Astrocyte (in vitro differentiated cells and primary cell): Measurements from ENCODE around the gene C6orf89. TPM values are rescaled to one million over a fixed set of nuclear protein-coding genes. Genes with fewer than 3 reads are reported as not detected.
A peak's percentile ranks its signal among the peaks of the same experiment; 100 is the strongest.

ENCODE experiments used
- DNase-seq: peaks from one replicate; pipeline ENCODE4 v3.0.0-alpha.2; 2010; ENCODE audit warnings: low read depth
- FAIRE-seq: peaks from 2 replicates; lab custom pipeline; 2011; peaks lifted over from hg19 to GRCh38; lab: Jason Lieb, UNC
- H2AFZ ChIP-seq: 2 replicates; pipeline ENCODE4 v1.6.0; 2012; ENCODE audit warnings: low read depth, low read length, inconsistent platforms
- H3K27ac ChIP-seq: 2 replicates; pipeline ENCODE4 v1.5.1; 2011; ENCODE audit warnings: low read depth, low read length, inconsistent platforms
- H3K27me3 ChIP-seq: 2 replicates; pipeline ENCODE4 v1.6.0; 2011; ENCODE audit warnings: low read length, inconsistent platforms; ENCODE audit not compliant: insufficient read depth
- H3K36me3 ChIP-seq: 2 replicates; pipeline ENCODE4 v1.5.1; 2011; ENCODE audit warnings: low read length, inconsistent platforms; ENCODE audit not compliant: insufficient read depth
- H3K4me1 ChIP-seq: 2 replicates; pipeline ENCODE4 v1.5.1; 2011; ENCODE audit warnings: low read length, inconsistent platforms; ENCODE audit not compliant: insufficient read depth
- H3K4me2 ChIP-seq: 2 replicates; pipeline ENCODE4 v1.6.0; 2012; ENCODE audit warnings: low read length, inconsistent platforms
- H3K4me3 ChIP-seq: 2 replicates; pipeline ENCODE4 v1.5.1; 2011; ENCODE audit warnings: low read depth, mild to moderate bottlenecking, low read length, inconsistent platforms; ENCODE audit not compliant: insufficient read depth
- H3K79me2 ChIP-seq: 2 replicates; pipeline ENCODE4 v1.6.0; 2012; ENCODE audit warnings: mild to moderate bottlenecking, low read length, inconsistent platforms; ENCODE audit not compliant: insufficient read depth
- H3K9ac ChIP-seq: 2 replicates; pipeline ENCODE4 v1.6.0; 2012; ENCODE audit warnings: mild to moderate bottlenecking, low read length, inconsistent platforms
- H3K9me3 ChIP-seq: 2 replicates; pipeline ENCODE4 v1.5.1; 2012; ENCODE audit warnings: low read depth, mild to moderate bottlenecking, low read length, inconsistent platforms; ENCODE audit not compliant: insufficient read depth
- H4K20me1 ChIP-seq: 2 replicates; pipeline ENCODE4 v1.6.0; 2012; ENCODE audit warnings: low read length, inconsistent platforms; ENCODE audit not compliant: insufficient read depth
- H3K27ac Mint-ChIP-seq: one replicate; pipeline ENCODE4 v1.8.0; 2021; ENCODE audit warnings: mild to moderate bottlenecking, mixed read lengths; ENCODE audit not compliant: unreplicated experiment
- H3K27me3 Mint-ChIP-seq: one replicate; pipeline ENCODE4 v1.8.0; 2021; ENCODE audit warnings: low read depth, mixed read lengths; ENCODE audit not compliant: unreplicated experiment
- H3K36me3 Mint-ChIP-seq: one replicate; pipeline ENCODE4 v1.8.0; 2021; ENCODE audit warnings: low read depth, mixed read lengths; ENCODE audit not compliant: unreplicated experiment
- H3K4me1 Mint-ChIP-seq: one replicate; pipeline ENCODE4 v1.8.0; 2021; ENCODE audit warnings: low read depth, mixed read lengths; ENCODE audit not compliant: unreplicated experiment
- H3K4me3 Mint-ChIP-seq: one replicate; pipeline ENCODE4 v1.8.0; 2021; ENCODE audit warnings: mild to moderate bottlenecking, moderate library complexity, mixed read lengths; ENCODE audit not compliant: unreplicated experiment
- H3K9me3 Mint-ChIP-seq: one replicate; pipeline ENCODE4 v1.8.0; 2021; ENCODE audit warnings: mild to moderate bottlenecking, mixed read lengths; ENCODE audit not compliant: unreplicated experiment
- EZH2 ChIP-seq: IDR thresholded peaks from 2 replicates; pipeline ENCODE4 v1.6.1; 2012; ENCODE audit warnings: mild to moderate bottlenecking, low read length, inconsistent platforms; ENCODE audit not compliant: insufficient read depth
- total RNA-seq: library from RNA; stranded (reverse); gene quantifications from 2 replicates; pipeline ENCODE4 v1.2.1, GENCODE V29; 2021
- TF ChIP-seq, protein P1 (sequence below): IDR thresholded peaks from 2 replicates; pipeline ENCODE4 v1.5.1; 2011; ENCODE audit warnings: low read depth, mild to moderate bottlenecking, inconsistent platforms, low read length, moderate library complexity; ENCODE audit not compliant: insufficient read depth

C6orf89 gene
- total RNA-seq, 1 donor from 2014 or later = 37.8 TPM

DNA sequence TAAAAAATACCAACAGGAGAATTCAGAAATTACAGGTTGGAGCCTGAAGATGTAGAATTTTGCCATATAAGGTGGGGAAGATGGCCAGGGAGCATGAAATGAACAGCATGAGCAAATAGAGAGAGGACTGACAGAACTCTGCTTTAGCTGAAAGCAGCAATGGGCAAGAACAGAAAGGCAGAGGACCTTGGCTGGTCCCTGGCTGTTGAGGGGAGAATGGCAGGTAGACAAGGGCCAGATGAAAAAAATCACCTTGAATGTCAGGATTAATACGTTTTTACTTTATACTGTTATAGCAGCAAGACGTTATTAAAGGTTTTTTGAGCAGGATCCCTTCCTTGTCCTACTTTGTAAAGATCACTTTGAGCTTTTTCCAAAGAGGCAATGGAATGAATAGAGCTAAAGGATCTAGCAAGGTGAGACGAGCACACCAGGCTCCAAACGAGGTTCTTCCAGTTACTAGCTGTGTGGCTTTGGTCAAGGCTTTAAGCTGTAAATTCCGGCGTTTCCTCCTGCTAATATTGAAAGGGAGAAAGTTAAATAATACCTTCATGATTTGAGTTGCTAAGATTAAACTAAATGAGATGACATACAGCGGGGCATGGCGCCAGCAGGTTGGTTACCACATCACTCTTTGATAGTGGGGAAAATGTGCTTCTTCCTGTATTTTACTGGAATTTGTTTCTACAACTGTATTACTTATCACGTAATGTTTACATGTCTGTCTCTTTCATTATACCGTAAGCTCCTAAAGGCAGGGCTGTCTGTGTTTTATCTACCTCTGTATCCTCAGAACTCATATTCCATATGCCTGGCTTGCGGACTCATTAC is 11.9 kb upstream of the C6orf89 start:
- no peaks in the 10 kb centered on the region for H4K20me1 ChIP-seq
- no peak for FAIRE-seq
- peaks cover 10% of the 10 kb centered on the region for H3K4me1 Mint-ChIP-seq
- no peaks in the 10 kb centered on the region for H3K9me3 ChIP-seq
- H3K36me3 Mint-ChIP-seq = no peaks in the 10 kb centered on the region
- H3K4me3 Mint-ChIP-seq = peak overlapping the region; percentile 95
- peaks cover 30% of the 10 kb centered on the region for H3K79me2 ChIP-seq
- H3K36me3 ChIP-seq = peaks cover 9% of the 10 kb centered on the region
- H3K9me3 Mint-ChIP-seq = no peaks in the 10 kb centered on the region
- H3K4me1 ChIP-seq = peaks cover 6% of the 10 kb centered on the region
- H3K27ac ChIP-seq = peak overlapping the region; percentile 97
- H3K27me3 Mint-ChIP-seq = peaks cover 2% of the 10 kb centered on the region
- H3K4me3 ChIP-seq = peak overlapping the region; percentile 99
- TF ChIP-seq, protein P1, sequence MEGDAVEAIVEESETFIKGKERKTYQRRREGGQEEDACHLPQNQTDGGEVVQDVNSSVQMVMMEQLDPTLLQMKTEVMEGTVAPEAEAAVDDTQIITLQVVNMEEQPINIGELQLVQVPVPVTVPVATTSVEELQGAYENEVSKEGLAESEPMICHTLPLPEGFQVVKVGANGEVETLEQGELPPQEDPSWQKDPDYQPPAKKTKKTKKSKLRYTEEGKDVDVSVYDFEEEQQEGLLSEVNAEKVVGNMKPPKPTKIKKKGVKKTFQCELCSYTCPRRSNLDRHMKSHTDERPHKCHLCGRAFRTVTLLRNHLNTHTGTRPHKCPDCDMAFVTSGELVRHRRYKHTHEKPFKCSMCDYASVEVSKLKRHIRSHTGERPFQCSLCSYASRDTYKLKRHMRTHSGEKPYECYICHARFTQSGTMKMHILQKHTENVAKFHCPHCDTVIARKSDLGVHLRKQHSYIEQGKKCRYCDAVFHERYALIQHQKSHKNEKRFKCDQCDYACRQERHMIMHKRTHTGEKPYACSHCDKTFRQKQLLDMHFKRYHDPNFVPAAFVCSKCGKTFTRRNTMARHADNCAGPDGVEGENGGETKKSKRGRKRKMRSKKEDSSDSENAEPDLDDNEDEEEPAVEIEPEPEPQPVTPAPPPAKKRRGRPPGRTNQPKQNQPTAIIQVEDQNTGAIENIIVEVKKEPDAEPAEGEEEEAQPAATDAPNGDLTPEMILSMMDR = no peak
- no peak for TF ChIP-seq EZH2
- peak overlapping the region; percentile 96 for H3K9ac ChIP-seq
- peak overlapping the region; percentile 97 for H2AFZ ChIP-seq
- H3K4me2 ChIP-seq = peak overlapping the region; percentile 92
- peaks cover 2% of the 10 kb centered on the region for H3K27me3 ChIP-seq
- DNase-seq = peak; percentile 15
- peak overlapping the region; percentile 98 for H3K27ac Mint-ChIP-seq

DNA sequence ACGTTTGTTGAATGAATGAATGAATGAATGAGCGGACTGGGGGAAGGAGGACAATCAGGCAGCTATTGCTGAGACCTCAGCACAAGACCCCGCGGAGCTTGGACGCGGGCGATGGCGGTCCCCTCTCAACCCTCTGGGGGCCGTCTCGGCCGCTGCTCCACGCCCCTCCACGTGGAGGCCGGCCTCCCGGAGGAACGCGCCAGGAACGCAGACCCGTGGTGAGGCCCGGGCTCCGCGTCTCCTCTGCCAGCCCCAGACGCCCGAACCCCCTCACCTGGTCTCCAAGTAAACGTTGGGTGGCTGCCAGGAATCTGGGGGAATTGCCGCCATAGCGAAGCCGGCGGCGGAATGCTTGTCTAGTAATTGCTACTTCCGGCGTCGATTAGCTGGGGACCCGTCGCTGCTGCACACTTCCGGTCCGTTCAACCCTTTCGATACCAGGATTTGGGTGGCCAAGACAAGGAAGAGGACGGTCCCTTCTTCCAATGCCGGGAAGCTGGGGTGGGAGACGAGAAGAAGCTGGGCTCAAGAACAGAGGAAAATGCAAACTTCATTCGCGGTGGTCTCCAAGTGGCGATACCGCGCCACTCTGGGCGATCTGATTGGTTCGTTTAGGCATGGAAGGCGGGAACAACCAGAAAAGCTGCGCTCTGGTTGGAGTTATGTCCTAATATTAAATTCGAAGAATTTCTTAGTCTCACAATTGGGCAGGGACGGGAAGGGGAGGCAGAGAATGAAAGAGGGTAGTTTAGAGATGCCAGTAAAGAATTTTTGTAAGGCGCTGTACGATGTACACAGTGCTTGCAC is 11.1 kb upstream of the C6orf89 start, which contains the start of gene PPIL1:
PPIL1 (minus strand) TSS at position 361 of the 807 bp plus-strand sequence; CDS start at position 330, 31 bp downstream.
- no peaks in the 10 kb centered on the region for H3K36me3 Mint-ChIP-seq
- FAIRE-seq (no peak), DNase-seq (peak; percentile 82)

More for the DNA sequence above, 11.1 kb upstream of the C6orf89 start, which contains the start of gene PPIL1:
- Mint-ChIP-seq H3K27me3 (peaks cover 7% of the 10 kb centered on the region), H3K9me3 (no peaks in the 10 kb centered on the region), H3K27ac (peak within 1 kb of the TSS; percentile 98), H3K4me3 (peak within 1 kb of the TSS; percentile 95), H3K4me1 (peaks cover 10% of the 10 kb centered on the region)
- Histone ChIP-seq H3K79me2 (peaks cover 26% of the 10 kb centered on the region), H3K9me3 (no peaks in the 10 kb centered on the region), H3K27ac (peak within 1 kb of the TSS; percentile 97), H3K9ac (peak within 1 kb of the TSS; percentile 96), H3K27me3 (peaks cover 2% of the 10 kb centered on the region), H3K4me2 (peak within 1 kb of the TSS; percentile 92), H3K4me3 (peak within 1 kb of the TSS; percentile 99), H3K4me1 (peaks cover 6% of the 10 kb centered on the region), H4K20me1 (no peaks in the 10 kb centered on the region), H3K36me3 (peaks cover 4% of the 10 kb centered on the region), H2AFZ (peak within 1 kb of the TSS; percentile 97)
- TF ChIP-seq, protein P1 = no peak
- no peak for TF ChIP-seq EZH2
